IMR-90 (cell line): ENCODE data around the gene DCD.

ENCODE experiments used
- CEBPB ChIP-seq: IDR thresholded peaks from 2 replicates; pipeline ENCODE4 v1.6.1; 2012; ENCODE audit warnings: low read depth, low read length, improper control_type of control experiment
- CHD1 ChIP-seq: IDR thresholded peaks from 2 replicates; pipeline ENCODE4 v1.6.1; 2012; ENCODE audit warnings: low read depth, low read length, improper control_type of control experiment
- CTCF ChIP-seq: conservative IDR thresholded peaks from 2 replicates; pipeline ENCODE4 v1.5.1; 2012; ENCODE audit warnings: mild to moderate bottlenecking, low read depth, low read length, improper control_type of control experiment
- ELK1 ChIP-seq: fragments of 150-350 bp; IDR thresholded peaks from 2 replicates; pipeline ENCODE4 v1.6.1; 2016; ENCODE audit warnings: low read depth, mild to moderate bottlenecking, low read length, moderate library complexity, borderline replicate concordance
- FOS ChIP-seq: fragments of 150-350 bp; IDR thresholded peaks from 2 replicates; pipeline ENCODE4 v1.6.1; 2016; ENCODE audit warnings: low read depth, low read length
- MXI1 ChIP-seq: IDR thresholded peaks from 2 replicates; pipeline ENCODE4 v1.6.1; 2012; ENCODE audit warnings: low read depth, mild to moderate bottlenecking, low read length, moderate library complexity, borderline replicate concordance
- POLR2A ChIP-seq: IDR thresholded peaks from 2 replicates; pipeline ENCODE4 v1.6.1; 2012; ENCODE audit warnings: mild to moderate bottlenecking, low read depth, low read length
- RAD21 ChIP-seq: IDR thresholded peaks from 2 replicates; pipeline ENCODE4 v1.6.1; 2012; ENCODE audit warnings: low read length, improper control_type of control experiment
- RCOR1 ChIP-seq: IDR thresholded peaks from 2 replicates; pipeline ENCODE4 v1.6.1; 2012; ENCODE audit warnings: mild to moderate bottlenecking, low read length, improper control_type of control experiment; ENCODE audit not compliant: insufficient replicate concordance
- RFX5 ChIP-seq: IDR thresholded peaks from 2 replicates; pipeline ENCODE4 v1.8.0; 2012; ENCODE audit warnings: low read depth, mild to moderate bottlenecking, low read length, moderate library complexity
- SMC3 ChIP-seq: fragments of 150-350 bp; IDR thresholded peaks from 2 replicates; pipeline ENCODE4 v1.6.1; 2016; ENCODE audit warnings: low read depth, mild to moderate bottlenecking, antibody characterized with exemption, low read length, moderate library complexity
- USF2 ChIP-seq: fragments of 150-350 bp; IDR thresholded peaks from 2 replicates; pipeline ENCODE4 v1.6.1; 2017; ENCODE audit warnings: mild to moderate bottlenecking, antibody characterized with exemption, low read length, low read depth

GRCh38 chr12:54697851-54698250, 49.7 kb upstream of the DCD start:
- TF ChIP-seq CTCF (no peak), POLR2A (no peak), RCOR1 (no peak), USF2 (no peak), RAD21 (no peak), MXI1 (no peak), SMC3 (no peak), RFX5 (no peak), CEBPB (no peak), FOS (no peak), CHD1 (no peak), ELK1 (no peak)
